Body of pancreas (tissue), 4 donors: Measurements from ENCODE around the gene HNF1A.
"Not testable (repeated sequence)": the region's sequence is repeated elsewhere in the genome, so short reads cannot be mapped to it uniquely, and the experiment has no call there.

Experiments
- POLR2A ChIP-seq, 3 donors: fragments of 450-650 bp; IDR thresholded peaks; one replicate each; pipeline ENCODE4 v1.6.1; 2016; ENCODE audit warnings: antibody characterized with exemption in 3 of 3, mild to moderate bottlenecking in 2 of 3
- TF ChIP-seq, protein P1 (sequence below), 7 experiments: fragments of 450-650 bp in 4 of 7; fragments of 200-600 bp in 3 of 7; sonication (generic) in 3 of 7; IDR thresholded peaks; one replicate each; pipeline ENCODE4 v1.5.1; 2016 to 2019; ENCODE audit warnings: antibody characterized with exemption in 7 of 7

DNA sequence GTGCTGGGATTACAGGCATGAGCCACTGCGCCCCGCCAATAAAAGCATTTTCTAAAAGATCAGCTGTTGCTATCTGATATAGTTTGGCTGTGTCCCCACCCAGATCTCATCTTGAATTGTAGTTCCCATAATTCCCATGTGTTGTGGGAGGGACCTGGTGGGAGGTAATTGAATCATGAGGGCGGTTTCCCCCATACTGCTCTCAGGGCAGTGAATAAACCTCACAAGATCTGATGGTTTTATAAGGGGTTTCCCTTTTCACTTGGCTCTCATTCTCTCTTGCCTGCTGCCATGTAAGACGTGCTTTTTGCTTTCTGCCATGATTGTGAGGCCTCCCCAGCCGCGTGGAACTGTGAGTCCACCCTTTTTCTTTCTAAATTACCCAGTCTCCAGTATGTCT is 32.8 kb upstream of the HNF1A start:
- TF ChIP-seq, protein P1, sequence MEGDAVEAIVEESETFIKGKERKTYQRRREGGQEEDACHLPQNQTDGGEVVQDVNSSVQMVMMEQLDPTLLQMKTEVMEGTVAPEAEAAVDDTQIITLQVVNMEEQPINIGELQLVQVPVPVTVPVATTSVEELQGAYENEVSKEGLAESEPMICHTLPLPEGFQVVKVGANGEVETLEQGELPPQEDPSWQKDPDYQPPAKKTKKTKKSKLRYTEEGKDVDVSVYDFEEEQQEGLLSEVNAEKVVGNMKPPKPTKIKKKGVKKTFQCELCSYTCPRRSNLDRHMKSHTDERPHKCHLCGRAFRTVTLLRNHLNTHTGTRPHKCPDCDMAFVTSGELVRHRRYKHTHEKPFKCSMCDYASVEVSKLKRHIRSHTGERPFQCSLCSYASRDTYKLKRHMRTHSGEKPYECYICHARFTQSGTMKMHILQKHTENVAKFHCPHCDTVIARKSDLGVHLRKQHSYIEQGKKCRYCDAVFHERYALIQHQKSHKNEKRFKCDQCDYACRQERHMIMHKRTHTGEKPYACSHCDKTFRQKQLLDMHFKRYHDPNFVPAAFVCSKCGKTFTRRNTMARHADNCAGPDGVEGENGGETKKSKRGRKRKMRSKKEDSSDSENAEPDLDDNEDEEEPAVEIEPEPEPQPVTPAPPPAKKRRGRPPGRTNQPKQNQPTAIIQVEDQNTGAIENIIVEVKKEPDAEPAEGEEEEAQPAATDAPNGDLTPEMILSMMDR (IDR thresholded peaks at IDR 0.05) = not testable (repeated sequence)
- TF ChIP-seq POLR2A (IDR thresholded peaks at IDR 0.05) = not testable (repeated sequence)
